Ishikawa (cell line): ENCODE data around the gene PLEKHA1.

Source experiments
- REST ChIP-seq: IDR thresholded peaks from 2 replicates; pipeline ENCODE4 v1.6.1; 2012; ENCODE audit warnings: low read depth, mild to moderate bottlenecking
- TF ChIP-seq, protein P1 (sequence below): IDR thresholded peaks from 2 replicates; pipeline ENCODE4 v1.6.1; 2012

DNA sequence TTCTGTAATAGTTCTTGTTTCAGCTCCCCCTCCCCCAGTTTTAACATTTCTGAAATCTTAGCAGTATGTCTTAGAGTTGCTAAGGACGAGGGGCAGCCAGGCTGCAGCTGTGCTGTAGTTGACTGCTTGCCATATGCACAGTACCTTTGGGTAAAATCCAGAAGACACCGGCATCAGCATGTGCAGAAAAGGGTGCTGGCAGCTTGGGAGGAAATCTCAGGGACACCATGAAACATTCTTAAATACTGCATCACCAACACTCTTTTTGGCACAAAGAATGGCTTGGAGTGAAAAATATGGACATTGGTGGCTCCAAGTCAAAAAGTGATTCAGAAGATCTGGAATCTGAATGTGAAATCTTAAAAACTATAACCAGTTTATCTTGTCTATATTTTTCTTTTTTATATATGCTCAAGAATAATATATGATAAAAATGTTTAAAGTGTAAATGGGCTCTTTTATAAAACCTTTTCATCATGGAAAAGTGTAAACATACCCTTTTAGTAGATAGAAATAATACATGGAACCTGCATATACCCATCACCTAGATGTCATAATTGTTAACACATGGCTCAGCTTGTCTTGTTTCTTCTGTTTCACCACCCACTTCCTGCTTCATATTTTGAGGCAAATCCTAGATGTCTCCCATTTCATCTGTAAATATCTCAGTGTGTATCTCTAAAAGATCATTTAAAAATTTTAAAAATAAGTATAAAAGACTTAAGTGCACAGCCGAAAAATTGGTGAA lies 45.5 kb downstream of the PLEKHA1 start:
- TF ChIP-seq REST: no peak
- TF ChIP-seq, protein P1, sequence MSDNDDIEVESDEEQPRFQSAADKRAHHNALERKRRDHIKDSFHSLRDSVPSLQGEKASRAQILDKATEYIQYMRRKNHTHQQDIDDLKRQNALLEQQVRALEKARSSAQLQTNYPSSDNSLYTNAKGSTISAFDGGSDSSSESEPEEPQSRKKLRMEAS: no peak
